ENCODE data around the gene PCOLCE2.

The PCOLCE2 gene

DNA sequence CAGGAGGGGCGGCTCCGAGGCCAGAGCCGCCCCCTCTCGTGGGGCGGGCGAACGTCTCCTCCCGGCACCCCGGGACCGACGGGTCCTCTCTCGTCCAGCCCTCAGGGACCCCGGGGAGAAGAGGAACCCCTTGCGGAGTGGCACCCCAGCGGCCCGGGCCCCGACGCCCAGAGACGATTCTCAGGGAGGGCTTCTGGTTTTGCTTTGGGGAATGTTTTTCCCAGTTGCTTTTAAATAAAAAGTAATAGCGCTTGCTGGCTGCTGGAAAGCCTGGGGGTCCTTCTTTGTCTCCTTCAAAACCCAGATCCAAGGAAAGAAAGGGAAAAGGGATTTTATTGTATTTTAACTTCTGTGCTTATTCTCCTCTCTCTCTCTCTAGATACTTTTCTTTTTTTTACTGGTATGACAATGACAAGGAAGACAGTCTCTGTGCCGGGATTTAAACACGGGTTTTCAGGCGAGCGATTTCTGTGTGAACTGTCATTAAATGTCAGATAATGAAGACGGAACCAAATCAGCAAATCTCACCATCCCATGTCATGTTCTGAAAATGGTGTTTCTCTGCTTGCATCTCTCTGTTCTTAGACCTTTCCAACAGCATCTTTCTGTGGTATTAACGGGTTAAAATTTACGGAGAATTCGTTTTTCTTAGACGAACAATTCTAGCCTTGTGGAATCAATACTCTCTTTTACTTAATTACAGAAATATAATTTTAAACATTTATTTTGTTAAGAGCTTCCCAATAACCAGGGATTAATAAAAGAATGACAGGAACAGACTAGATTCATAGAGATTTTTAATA, 530 bp upstream of the PCOLCE2 start:
- TF ChIP-seq GATA3 (IDR thresholded peaks at IDR 0.05; ENCODE audit: low read depth, low read length) (no peak), GATA2 (IDR thresholded peaks at IDR 0.05; ENCODE audit: low read depth, low read length) (no peak)

- TF ChIP-seq GATA2 (IDR thresholded peaks at IDR 0.05; ENCODE audit: low read depth, low read length) (no peak), GATA3 (IDR thresholded peaks at IDR 0.05; ENCODE audit: low read depth, low read length) (no peak)
These were observed 793 bp downstream of the PCOLCE2 start for GRCh38 chr3:142888099-142888480.

DNA sequence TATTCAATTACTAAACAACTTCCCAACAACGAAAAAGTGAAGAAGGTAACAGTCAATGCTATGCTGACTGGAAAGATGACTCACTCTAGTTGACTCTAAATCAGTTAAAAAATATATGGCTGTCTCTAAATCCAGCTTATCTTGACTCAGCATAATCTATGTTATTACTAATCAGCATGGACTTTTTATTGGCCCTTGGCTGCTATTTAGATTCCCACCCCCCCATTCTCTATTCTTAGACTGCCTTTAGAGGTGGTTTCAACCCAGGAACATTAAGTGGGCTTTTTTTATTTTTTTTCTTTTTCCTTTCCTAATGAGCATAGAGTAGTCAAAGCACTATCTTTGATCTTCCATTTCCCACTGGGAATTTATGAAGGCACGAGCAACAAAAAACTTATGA, 1.9 kb downstream of the PCOLCE2 start:
- no peak for TF ChIP-seq GATA2 (IDR thresholded peaks at IDR 0.05; ENCODE audit: low read depth, low read length)

DNA sequence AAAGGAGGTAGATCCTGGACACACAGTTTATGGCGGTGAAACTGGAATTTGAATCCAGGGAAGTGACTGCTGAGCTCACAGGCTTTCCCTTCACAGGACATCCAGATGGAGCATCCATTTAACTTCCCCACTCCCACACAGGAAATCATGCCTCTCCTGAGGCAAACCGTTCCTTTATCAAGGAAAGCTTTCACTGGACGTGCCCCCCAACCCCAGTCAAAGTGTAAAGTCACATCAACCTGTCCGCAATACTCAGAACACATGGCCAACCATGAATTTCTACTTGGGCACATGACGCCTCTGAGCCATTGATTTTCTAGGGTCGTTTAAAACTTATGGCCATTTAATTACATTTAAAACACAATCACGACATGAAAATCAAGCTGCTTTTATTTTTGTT, 2.9 kb downstream of the PCOLCE2 start:
- TF ChIP-seq GATA2 (IDR thresholded peaks at IDR 0.05; ENCODE audit: low read depth, low read length) (no peak), GATA3 (IDR thresholded peaks at IDR 0.05; ENCODE audit: low read depth, low read length) (no peak)

DNA sequence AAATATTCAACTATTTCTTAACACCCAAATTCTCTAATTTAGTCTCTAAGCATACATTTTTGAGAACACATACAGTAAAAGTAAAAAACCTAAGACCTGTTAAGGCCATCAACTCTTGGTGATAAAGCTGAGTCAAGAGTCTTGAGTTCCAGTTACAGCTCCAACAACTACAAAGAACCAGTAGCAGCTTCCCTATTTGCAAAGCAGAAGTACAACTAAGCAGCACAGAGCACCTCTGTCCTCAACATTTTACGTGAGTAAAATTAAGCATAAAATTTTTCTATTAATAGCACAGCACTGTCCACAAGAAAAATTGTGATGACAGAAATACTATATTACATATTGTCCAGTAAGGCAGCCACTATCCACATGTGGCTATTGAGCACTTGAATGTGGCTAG, 4.4 kb downstream of the PCOLCE2 start:
- no peak for TF ChIP-seq GATA3 (IDR thresholded peaks at IDR 0.05; ENCODE audit: low read depth, low read length)
- no peak for TF ChIP-seq GATA2 (IDR thresholded peaks at IDR 0.05; ENCODE audit: low read depth, low read length)

DNA sequence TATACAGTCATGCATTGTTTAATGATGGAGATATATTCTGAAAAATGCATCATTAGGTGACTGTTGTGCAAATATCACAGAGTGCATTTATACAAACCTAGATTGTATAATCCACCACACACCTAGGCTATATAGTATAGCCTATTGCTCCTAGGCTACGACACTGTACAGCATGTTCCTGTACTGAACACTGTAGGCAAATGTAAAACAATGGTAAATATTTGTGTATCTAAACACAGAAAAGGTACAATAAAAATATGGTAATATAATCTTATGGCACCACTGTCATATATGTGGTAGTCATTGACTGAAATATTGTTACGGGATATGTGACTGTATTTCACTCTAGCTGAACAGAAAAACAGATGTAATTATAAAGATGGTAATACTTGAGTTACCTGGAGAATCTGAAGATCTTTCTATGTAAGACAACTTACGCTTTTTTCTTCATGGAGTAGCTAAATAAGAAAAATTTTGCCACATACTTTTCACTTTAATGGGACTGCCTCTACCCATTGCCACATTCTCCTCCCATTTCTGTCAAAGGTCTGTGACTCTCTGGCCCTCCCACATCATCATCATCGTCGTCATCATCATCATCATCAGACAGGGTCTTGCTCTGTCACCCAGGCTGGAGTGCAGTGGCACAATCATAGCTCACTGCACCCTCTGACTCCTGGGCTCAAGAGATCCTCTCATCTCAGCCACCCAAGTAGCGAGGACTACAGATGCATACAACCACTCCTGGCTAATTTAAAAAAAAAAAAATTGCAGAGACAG, 7.2 kb downstream of the PCOLCE2 start:
- TF ChIP-seq GATA2 (IDR thresholded peaks at IDR 0.05; ENCODE audit: low read depth, low read length) (no peak), GATA3 (IDR thresholded peaks at IDR 0.05; ENCODE audit: low read depth, low read length) (no peak)

- TF ChIP-seq GATA3 (IDR thresholded peaks at IDR 0.05; ENCODE audit: low read depth, low read length) (no peak), GATA2 (IDR thresholded peaks at IDR 0.05; ENCODE audit: low read depth, low read length) (no peak)
These were observed 10.1 kb downstream of the PCOLCE2 start for GRCh38 chr3:142878649-142879300.

DNA sequence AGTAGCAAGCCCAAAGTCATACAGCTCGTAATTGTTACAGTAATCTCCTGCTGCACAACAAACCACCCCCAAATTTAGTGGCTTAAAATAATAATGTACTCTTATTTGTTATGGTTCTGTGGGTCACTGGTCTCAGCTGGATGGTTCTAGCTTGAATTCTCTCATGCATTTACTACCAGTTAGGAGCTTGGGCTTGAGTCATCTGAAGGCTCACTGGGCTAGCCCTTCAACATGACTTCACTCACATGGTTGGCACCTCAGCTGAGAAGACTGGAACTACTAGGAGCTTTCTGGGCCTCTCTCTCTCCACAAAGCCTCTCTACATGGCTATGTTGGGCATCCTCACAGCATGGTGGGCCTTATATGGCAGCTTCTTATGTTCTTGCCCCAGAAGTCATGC, 12.5 kb downstream of the PCOLCE2 start:
- no peak for TF ChIP-seq GATA2 (IDR thresholded peaks at IDR 0.05; ENCODE audit: low read depth, low read length)
- TF ChIP-seq GATA3 (IDR thresholded peaks at IDR 0.05; ENCODE audit: low read depth, low read length), result no peak

GRCh38 chr3:142875583-142876207, 13.2 kb downstream of the PCOLCE2 start:
- no peak for TF ChIP-seq GATA2 (IDR thresholded peaks at IDR 0.05; ENCODE audit: low read depth, low read length)
- TF ChIP-seq GATA3 (IDR thresholded peaks at IDR 0.05; ENCODE audit: low read depth, low read length), result no peak

- TF ChIP-seq GATA2 (IDR thresholded peaks at IDR 0.05; ENCODE audit: low read depth, low read length) (no peak), GATA3 (IDR thresholded peaks at IDR 0.05; ENCODE audit: low read depth, low read length) (no peak)
These were observed 13.8 kb downstream of the PCOLCE2 start for GRCh38 chr3:142875099-142875498.

DNA sequence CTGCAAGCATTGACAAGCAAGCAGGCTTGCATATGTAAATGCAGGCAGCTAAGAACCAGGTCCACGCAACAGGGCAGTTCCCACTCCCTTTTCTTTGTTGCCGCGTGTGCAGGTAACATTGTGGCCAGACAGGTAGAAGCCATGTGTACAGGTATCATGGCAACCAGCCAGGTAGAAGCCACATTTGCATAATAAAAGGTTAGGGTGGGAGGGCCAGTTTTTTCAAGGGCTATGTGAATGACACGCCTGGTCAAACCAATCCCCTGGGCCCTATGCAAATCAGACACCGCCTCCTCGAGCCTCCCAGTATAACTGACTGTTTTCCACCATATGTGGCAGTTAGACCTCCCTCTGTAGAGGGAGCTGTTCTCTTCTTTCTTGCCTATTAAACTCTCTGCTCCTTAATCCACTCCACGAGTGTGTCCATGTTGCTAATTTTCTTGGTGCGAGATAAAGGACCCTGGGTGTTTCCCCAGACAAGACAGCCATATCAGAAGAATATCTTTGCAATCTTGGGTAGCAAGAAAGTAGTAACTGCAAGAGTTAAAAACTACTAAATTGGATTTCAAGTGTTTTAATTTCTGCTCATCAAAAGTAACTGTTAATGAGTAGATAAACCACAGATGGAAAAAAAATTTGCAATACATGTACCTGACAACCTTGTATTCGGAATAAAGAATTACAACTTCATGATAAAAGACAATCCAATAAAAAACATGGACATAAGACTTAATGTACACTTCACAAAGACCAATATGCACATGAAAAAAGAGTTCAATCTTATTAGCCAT, 21.8 kb downstream of the PCOLCE2 start:
- TF ChIP-seq GATA2 (IDR thresholded peaks at IDR 0.05; ENCODE audit: low read depth, low read length), result no peak
- TF ChIP-seq GATA3 (IDR thresholded peaks at IDR 0.05; ENCODE audit: low read depth, low read length), result no peak

GRCh38 chr3:142863930-142864920, 24.7 kb downstream of the PCOLCE2 start:
- TF ChIP-seq GATA2 (IDR thresholded peaks at IDR 0.05; ENCODE audit: low read depth, low read length) (no peak), GATA3 (IDR thresholded peaks at IDR 0.05; ENCODE audit: low read depth, low read length) (no peak)
